HG03565 (cell line): ENCODE results near the gene RPN1.
"Not testable (repeated sequence)": the region's sequence is repeated elsewhere in the genome, so short reads cannot be mapped to it uniquely, and the experiment has no call there.

Source experiments
- ATAC-seq: cut with Tn5 transposase; IDR thresholded peaks from one replicate; pipeline ENCODE4 v1.9.1; 2021; ENCODE audit warnings: mild to moderate bottlenecking, moderate library complexity; ENCODE audit not compliant: unreplicated experiment

Gene RPN1

DNA sequence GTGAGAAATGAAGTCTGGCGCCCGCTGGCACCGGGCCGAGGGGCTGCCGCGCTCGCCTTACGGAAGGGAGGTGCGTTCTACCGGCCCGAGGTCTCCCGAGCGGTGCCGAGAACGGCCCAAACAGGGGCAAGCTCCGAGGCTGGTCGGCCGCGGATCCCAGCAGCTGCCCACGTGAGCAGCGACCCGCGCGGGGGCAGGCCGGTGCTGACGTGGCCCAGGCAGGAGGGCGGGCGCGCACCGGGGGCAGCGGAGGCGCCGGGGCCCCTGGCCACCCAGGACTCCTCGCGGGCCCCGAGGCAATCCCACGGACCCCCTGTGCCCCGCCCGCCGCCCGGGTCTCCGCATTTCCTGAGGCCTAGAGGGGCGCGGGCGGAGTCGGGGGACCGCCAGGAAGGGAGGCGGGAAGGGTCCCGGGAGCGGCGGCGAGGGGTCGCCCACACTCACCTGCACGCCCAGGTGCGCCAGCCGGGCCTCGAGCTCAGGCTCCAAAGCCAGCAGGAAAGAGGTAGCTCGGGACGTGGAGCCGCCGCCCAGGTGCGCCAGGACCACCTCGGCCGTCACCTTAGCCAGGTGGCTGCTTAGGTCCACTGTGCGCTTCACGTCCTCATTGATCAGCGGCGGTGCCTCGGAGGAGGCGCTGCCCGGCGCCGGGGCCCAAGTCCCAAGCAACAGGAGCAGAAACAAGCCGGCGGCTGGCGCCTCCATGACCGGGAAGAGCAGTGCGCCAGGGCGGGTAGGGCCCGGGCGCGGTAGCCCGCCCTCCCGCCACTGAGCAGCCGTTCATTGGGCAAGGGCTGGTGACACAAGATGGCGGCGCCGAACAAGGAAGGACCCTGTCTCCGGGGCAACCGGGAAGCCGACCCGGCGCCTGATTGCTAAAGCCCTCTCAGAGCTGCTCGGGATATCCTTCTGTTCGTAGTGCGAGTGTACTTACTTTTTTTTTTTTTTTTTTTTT lies at the start of gene RPN1:
Gene RPN1, minus strand, starts transcription at position 723 of the 955 bp plus-strand sequence. Its CDS starts 18 bp downstream, at position 705.
- ATAC-seq: peak; percentile 88

DNA sequence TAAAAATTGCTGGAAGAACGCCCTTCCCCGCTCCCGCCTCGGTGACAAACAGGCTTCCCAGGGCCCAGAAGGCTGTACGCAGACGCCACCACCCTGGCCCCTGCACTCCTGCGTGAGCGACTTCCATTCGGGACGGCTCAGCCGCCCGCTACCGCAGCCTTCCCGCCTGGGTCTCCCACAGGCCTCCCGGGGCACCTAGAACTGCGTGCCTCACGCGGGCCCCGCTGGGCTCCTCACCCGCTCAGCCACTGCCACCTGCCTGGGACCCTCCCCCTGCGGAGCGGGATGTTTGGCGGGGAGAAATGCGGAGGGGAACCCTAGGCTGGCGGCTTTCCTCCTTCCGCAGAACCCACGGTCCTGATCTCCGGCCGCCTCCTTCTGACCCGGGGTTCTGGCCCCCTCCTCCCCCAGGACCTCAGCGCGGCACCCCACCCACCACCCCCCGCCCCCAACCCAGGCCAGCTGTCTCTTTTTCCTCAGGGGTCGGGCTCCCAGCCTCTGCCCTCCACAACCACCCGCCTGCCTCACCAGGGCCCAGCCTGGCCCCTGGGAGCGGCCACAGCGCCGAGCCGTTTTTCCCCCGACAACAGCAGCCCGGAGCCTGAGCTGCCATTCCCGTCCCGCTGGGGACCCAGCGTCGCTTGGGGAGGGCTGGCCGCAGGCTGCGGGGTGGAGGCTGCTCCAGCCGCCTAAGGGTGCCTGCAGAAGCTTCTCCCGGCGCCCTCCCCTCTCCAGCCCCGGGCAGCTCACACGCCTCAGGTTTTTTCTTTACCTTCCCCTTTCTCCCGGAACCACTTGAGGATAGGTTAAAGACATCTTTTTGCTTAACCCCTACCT lies 47.8 kb upstream of the RPN1 start:
- no peak for ATAC-seq

DNA sequence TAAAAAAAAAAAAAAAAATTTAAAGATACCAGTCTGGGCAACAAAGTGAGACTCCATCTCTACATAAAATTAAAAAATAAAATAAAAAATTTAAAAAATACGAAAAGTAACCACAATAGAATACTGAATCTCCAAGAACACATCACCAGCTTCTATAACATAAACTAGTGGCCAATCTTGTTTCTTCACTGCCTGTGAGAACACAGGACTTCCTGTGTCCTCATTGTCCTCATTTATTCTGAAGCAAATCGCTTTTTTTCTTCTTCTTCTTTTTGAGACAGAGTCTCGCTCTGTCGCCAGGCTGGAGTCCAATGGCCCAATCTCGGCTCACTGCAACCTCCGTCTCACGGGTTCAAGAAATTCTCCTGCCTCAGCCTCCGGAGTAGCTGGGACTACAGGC lies 46.7 kb upstream of the RPN1 start:
- no peak for ATAC-seq

DNA sequence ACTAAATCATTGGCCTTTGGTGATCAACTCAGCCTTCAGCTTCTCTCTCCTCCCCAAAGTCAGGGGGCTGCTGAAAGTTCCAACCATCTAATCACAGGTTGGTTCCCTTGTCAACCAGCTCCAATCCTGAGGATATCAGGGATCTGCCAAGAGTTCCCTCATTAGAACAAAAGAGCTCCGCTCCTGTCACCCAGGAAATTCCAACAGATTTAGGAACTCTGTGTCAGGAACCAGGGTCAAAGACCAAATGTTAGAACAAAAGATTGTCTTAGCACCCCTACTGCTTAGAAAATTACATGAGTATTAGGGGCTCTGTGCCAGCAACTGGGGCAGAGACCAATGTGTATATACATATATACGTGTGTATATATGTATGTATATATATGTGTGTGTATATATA lies 43.1 kb upstream of the RPN1 start:
- no peak for ATAC-seq

DNA sequence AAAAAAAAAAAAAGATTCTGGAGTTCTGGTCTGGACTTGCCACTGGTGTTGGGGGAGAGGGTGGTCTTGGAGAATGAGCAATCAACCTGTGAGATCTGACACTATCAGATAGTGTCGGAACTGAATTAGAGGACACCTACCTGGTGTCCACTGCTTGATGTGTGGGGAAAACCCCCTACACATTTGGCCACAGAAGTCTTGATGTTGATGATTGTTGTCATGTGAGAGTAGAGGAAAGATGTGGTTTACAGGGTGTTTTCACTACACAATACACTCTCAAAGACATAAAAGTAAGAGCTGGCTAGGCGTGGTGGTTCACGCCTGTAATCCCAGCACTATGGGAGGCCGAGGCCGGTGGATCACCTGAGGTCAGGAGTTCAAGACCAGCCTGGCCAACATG lies 38.4 kb upstream of the RPN1 start:
- no peak for ATAC-seq

DNA sequence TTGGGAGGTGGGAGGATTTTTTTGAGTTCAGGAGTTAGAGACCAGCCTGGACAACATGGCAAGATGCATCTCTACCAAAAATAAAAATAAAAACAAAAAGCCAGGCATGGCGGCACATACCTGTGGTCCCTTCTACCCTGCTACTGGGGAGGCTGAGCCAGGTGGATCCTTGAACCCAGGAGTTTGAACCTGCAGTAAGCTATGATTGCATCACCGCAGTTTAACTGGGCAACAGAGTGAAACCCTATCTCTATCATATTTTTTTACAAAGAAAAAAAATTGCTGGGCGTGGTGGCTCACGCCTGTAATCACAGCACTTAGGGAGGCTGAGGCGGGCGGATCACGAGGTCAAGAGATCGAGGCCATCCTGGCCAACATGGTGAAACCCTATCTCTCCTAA lies 35.8 kb upstream of the RPN1 start:
- no peak for ATAC-seq

DNA sequence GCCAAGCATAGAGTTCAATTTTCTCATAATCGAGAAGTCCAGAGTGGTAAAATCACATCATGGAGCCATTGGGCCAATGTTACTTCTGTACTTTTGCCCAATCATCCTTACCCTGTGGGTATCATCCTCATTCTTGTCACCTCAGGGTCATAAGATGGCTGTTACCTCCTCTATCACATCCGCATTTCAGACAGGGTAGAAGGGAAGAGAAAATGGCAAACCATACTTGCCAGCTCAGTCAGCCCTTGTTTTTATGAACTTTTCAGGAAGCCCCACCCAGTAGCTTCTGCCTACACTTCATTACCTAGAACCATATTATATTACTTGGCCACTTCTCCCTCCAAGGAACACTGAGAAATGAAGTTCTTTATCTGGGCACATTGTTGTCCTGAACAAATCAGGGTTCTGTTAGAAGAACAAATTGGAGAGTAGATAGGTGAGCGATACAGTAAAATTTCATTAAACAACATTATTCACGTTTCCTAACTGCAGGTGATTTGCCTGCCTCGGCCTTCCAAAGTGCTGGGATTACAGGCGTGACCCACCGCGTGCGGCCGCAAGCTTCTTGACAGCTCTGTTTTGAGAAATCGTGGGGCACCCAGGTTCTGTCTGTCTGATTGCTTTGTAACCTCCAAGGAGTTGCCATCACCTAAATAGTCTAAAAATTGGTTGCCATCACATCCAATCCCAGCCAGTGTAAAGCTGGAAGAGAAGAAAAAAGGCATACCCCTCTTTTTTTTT lies 34.5 kb upstream of the RPN1 start:
- no peak for ATAC-seq

DNA sequence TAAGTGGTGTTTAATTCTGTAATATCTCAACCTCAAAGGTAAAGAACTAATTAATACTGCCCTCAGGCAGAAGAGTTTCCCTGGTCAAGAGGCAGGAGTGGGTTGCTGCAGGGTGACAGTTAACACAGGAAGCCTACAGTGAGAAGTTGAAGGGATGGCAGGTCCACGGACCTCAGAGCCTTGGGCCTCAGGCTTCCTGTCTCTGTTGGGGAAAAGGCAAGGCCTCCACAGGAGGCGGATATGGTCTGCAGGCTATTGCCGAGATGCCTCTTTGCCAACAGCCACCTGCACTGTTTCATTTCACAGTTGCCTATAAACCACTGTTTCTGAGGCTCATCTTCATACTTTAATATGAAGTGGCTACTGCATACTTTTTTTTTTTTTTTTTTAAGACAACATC lies 33.3 kb upstream of the RPN1 start:
- ATAC-seq: no peak

DNA sequence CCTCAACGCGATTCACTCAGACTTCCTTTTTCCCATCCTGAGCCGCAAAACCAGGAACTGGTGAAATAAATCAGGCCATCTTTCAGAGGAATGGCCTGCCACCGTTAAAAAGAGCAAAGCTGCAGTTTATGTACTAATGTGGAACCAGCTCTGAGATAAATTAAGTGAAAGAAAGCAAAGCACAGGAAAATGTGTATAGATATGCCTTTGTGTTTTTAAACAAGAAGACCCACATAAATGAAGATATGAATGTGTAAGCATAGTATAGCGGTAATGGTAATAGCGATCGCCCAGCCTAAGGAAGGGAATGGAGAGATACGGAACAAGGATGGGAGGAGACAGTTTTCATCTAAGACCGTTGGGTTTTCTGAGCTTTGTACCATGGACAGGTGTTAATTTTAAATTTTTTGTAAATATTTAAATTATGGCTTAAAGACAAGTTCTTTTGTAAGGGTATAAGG lies 30.8 kb upstream of the RPN1 start:
- no peak for ATAC-seq

DNA sequence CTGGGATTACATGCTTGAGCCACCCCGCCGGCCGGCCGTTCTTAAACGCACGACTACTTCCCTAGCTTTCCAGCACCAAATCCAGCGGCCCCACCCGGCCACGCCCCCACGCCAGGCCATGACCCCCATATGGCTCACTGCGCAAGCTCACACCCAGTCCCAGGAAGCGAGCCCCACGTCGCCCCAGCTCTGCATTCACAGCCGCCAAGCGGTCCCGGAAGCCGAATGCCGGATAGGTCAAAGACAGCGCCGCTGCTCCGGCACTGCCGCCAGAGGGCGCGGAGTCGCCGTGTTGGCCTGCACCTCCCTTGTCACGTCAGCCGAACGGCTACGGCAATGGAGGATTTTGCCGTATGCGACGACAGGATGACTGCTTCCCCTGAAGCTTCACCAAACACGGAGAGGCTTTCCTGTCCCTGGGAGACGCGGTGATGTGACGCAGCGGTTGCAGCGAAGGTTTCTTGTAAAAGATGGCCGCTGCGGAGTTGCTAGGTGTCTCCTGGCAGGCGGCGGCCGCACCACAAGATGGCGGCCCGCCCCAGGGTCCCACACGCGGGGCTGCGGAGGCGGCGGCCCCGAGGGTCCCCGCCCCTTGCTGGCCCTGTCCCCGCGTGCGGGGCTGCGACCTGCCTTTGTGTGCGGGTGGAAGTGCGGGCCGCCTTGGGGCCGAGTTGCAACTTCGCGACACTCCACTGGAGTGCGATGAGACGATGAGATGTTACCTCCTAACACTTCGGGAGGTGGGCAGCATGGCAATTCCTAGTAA lies 30.2 kb upstream of the RPN1 start:
- ATAC-seq: peak; percentile 87

DNA sequence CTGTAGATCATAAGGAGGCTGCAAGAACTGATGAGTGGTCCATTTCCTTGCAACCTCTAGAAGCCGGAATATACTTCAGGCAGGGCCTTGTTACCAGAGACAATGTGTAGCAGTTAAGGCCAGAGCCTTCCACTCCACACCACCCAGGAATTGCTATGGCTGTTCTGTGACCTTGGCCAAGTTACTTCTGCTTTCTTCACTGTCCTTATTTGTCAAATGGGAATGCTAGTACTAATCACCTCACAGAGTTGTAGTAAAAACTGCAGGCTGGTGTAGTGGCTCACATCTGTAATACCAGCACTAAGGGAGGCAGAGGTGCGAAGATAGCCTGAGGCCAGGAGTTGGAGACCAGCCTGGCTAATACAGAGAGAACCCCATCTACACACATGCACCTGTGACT lies 28.7 kb upstream of the RPN1 start:
- ATAC-seq: no peak

DNA sequence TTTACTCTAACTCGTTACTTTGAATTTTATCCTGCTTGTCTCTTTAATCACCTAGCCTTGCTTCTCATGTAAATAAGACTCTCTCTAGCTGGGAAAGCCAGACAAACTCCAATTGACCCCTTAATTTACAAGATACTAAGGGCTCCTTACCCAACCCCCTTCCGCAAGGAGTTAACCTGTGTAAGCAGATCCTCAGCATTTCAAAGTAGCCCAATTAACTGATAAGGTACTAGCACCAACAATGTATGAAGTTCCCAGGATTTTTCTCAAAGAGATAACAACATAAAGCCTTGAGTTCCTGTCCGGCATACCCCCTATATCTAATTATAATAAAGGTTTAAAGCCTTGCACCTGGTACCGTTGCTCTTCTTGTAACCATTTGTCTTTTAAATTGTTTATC lies 25.2 kb upstream of the RPN1 start:
- ATAC-seq: not testable (repeated sequence)

DNA sequence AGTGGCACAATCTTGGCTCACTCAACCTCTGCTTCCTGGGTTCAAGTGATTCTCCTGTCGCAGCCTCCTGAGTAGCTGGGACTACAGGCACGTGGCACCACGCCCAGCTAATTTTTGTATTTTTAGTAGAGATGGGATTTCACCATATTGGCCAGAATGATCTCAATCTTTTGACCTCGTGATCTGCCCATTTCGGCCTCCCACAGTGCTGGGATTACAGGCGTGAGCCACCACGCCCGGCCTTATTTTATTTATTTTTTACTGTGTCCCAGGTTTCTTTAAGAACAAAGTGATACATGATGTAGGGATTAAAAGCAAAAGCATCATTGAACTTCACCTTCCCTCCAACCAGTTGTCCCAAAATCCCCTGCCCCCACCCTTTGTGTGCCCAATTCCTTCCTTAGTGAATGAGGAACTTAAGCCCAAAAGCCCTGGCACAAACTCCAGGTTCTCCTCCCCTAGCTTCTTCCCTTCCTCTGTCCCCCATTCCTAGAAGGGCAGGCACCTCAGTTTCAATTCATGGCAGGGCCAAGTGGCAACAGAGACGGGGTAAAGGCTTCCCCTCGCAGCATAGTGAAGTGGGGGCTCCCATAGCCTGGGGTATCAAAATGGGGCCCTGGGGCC lies 23.7 kb upstream of the RPN1 start:
- ATAC-seq: no peak

DNA sequence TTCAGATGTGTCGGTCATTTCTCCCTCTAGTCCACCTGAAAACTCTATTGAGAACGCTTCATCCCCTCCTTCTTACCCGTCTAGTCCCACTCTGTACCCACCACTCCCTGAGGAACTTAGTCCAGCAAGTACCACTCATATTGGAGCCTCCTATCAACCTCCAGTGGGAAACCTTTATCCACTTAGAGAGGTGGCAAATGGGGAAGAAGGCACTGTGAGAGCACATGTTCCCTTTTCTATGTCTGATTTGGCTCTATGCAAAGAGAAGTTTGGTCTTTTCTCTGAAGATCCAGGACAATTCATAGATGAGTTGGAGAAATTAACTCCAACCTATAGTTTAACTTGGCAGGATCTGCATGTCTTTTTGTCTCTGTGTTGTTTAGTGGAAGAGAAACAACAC lies 17.0 kb upstream of the RPN1 start:
- ATAC-seq: no peak

DNA sequence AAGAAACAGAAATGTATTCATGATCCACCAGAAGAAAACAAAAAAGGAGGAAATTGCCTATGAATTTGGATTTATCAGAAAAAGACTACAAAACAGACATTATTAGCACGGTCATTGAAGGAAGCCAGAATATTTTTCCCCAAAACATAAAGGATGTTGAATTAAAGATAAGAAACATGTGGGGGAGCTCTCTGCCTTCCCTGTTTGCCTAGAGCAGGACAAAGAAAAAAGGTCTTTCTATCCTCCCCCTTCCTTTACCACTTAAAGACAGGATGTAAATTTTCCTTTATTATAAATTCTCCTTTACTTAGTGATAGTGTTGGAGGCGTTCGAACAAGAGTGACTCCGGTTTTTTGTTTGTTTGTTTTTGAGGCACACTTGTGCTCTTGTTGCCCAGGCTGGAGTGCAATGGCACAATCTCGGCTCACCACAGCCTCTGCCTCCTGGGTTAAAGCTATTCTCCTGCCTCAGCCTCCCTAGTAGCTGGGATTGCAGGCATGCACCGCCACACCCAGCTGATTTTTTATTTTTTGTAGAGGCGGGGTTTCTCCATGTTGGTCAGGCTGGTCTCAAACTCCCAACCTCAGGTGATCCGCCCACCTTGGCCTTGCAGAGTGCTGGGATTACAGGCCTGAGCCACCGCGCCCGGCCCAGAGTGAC lies 14.9 kb upstream of the RPN1 start:
- ATAC-seq: no peak

DNA sequence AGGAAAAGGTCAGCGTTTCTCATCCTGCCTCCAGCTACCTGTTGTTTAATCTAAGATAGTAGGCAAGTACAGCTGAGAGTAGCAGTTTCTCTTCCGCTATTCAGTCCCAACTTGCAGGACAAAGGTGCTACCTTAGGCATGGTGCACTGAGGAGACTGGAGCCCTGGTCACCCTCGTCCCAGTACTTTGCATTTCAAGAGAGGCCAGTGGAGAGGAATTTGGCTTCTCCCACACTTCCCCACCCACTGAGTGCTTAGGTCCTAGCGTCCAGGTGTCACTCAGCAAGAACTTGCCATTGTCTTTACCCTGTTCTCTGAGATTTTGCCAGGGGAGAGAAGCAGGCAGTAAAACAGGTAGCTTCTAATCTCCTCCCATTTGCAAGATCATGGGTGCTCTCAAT lies 12.5 kb upstream of the RPN1 start:
- ATAC-seq: no peak

DNA sequence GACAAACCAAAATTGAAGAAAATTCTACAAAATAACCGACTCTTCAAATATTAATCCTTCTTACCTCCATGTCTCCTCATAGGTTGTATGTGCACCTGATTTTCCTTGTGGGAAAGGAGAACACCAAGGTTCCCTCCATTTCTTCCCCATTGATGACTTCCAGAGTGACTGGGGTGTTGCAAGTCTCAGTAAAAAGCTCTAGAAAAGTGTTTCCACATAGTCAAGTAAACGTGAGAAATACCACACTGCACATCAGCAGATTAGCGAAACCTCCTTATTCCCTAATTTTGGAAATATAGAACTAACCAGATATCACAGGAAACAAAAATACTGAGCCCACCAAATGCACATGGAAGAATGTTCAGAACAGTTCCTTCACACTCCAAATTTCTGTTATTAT lies 4.9 kb upstream of the RPN1 start:
- no peak for ATAC-seq

DNA sequence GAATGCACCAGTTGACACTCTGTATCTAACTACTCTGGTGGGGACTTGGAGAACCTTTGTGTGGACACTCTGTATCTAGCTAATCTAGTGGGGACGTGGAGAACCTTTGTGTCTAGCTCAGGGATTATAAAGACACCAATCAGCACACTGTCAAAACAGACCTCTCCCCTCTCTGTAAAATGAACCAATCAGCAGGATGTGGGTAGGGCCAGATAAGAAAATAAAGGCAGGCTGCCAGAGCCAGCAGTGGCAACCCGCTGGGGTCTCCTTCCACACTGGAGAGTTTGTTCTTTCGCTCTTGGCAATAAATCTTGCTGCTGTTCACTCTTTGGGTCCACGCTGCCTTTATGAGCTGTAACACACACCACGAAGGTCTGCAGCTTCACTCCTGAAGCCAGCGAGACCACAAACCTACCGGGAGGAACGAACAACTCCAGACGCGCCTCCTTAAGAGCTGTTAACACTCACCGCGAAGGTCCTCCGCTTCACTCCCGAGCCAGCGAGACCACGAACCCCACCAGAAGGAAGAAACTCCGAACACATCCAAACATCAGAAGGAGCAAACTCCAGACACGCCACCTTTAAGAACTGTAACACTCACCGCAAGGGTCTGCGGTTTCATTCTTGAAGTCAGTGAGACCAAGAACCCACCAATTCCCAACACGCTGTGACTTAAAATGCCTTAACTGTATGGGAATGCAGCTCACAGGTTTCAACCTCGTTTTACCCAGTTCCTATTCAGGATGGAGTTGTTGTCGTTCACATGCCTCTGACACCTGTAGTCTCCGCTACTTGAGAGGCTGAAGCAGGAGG lies 3.6 kb upstream of the RPN1 start:
- not testable (repeated sequence) for ATAC-seq
